Stromal cell of bone marrow (primary cell): ENCODE data around the gene GALNT16.
"Not testable (repeated sequence)": the region's sequence is repeated elsewhere in the genome, so short reads cannot be mapped to it uniquely, and the experiment has no call there.

Source experiments
- DNase-seq: peaks from one replicate; pipeline ENCODE4 v3.0.0-alpha.2; 2012; ENCODE audit warnings: low read depth

The GALNT16 gene

GRCh38 chr14:69260190-69260860, 367 bp downstream of the GALNT16 start:
- no peak for DNase-seq

GRCh38 chr14:69260861-69261564, 1.1 kb downstream of the GALNT16 start:
- DNase-seq: no peak

- no peak for DNase-seq
These were observed 1.9 kb downstream of the GALNT16 start for GRCh38 chr14:69261761-69262331.

- DNase-seq: no peak
These were observed 2.6 kb downstream of the GALNT16 start for GRCh38 chr14:69262516-69262915.

- peak; percentile 99 for DNase-seq
These were observed 3.4 kb downstream of the GALNT16 start for GRCh38 chr14:69263364-69263763.

GRCh38 chr14:69263771-69264170, 3.8 kb downstream of the GALNT16 start:
- no peak for DNase-seq

- no peak for DNase-seq
These were observed 6.8 kb downstream of the GALNT16 start for GRCh38 chr14:69266572-69267345.

- DNase-seq: no peak
These were observed 7.5 kb downstream of the GALNT16 start for GRCh38 chr14:69267492-69267891.

GRCh38 chr14:69268223-69268622, 8.3 kb downstream of the GALNT16 start:
- peak; percentile 70 for DNase-seq

- DNase-seq: peak; percentile 43
These were observed 8.8 kb downstream of the GALNT16 start for GRCh38 chr14:69268763-69269162.

- no peak for DNase-seq
These were observed 9.4 kb downstream of the GALNT16 start for GRCh38 chr14:69269381-69269780.

GRCh38 chr14:69270097-69270496, 10.1 kb downstream of the GALNT16 start:
- no peak for DNase-seq

- no peak for DNase-seq
These were observed 11.1 kb downstream of the GALNT16 start for GRCh38 chr14:69270795-69271708.

GRCh38 chr14:69274321-69274720, 14.4 kb downstream of the GALNT16 start:
- no peak for DNase-seq

GRCh38 chr14:69275331-69275730, 15.4 kb downstream of the GALNT16 start:
- DNase-seq: no peak

- DNase-seq: not testable (repeated sequence)
These were observed 17.4 kb downstream of the GALNT16 start for GRCh38 chr14:69277356-69277755.

- DNase-seq: no peak
These were observed 20.9 kb downstream of the GALNT16 start for GRCh38 chr14:69280746-69281291.

- DNase-seq: no peak
These were observed 21.7 kb downstream of the GALNT16 start for GRCh38 chr14:69281450-69282169.

- DNase-seq: no peak
These were observed 22.5 kb downstream of the GALNT16 start for GRCh38 chr14:69282448-69282847.

- no peak for DNase-seq
These were observed 24.2 kb downstream of the GALNT16 start for GRCh38 chr14:69284170-69284569.
